Heart left ventricle (tissue), 16 donors: Measurements from ENCODE around the gene ZNF253. TPM values are rescaled to one million over a fixed set of nuclear protein-coding genes. Genes with fewer than 3 reads are reported as not detected.
"Not testable (repeated sequence)": the region's sequence is repeated elsewhere in the genome, so short reads cannot be mapped to it uniquely, and the experiment has no call there.

Source experiments
- ATAC-seq, 4 donors: fragments of 200-7000 bp; cut with Tn5 transposase; one replicate each; pipeline ENCODE4 v1.9.1; 2020 to 2022; ENCODE audit warnings: moderate library complexity in 4 of 4, mild to moderate bottlenecking in 3 of 4, moderate number of reproducible peaks in 1 of 4
- DNase-seq, 5 donors: peaks; one replicate each; pipeline ENCODE4 v3.0.0-alpha.2; 2020
- H3K27ac ChIP-seq, 12 donors: fragments of 200-600 bp; sonication (generic) in 4 of 12; one replicate each; pipeline versions ENCODE4 v1.5.0 to v1.8.0; 2016 to 2022; ENCODE audit warnings: mild to moderate bottlenecking in 2 of 12
- H3K27me3 ChIP-seq, 9 donors: fragments of 200-600 bp; sonication (generic) in 2 of 9; one replicate each; pipeline versions ENCODE4 v1.5.1 to v1.8.0; 2016 to 2022; ENCODE audit warnings: mild to moderate bottlenecking in 3 of 9
- H3K36me3 ChIP-seq, 9 donors: fragments of 200-600 bp; sonication (generic) in 2 of 9; one replicate each; pipeline versions ENCODE4 v1.5.0 to v1.8.0; 2018 to 2022; ENCODE audit warnings: mild to moderate bottlenecking in 2 of 9
- H3K4me1 ChIP-seq, 12 donors: fragments of 200-600 bp; sonication (generic) in 4 of 12; one replicate each; pipeline versions ENCODE4 v1.5.0 to v1.8.0; 2016 to 2022; ENCODE audit warnings: mild to moderate bottlenecking in 3 of 12
- H3K4me3 ChIP-seq, 12 donors: fragments of 200-600 bp; sonication (generic) in 4 of 12; one replicate each; pipeline versions ENCODE4 v1.5.0 to v1.8.0; 2017 to 2022; ENCODE audit warnings: mild to moderate bottlenecking in 9 of 12, moderate library complexity in 4 of 12
- H3K9me3 ChIP-seq, 12 donors: fragments of 200-600 bp; sonication (generic) in 4 of 12; one replicate each; pipeline versions ENCODE4 v1.5.0 to v1.8.0; 2016 to 2022; ENCODE audit warnings: mild to moderate bottlenecking in 1 of 12
- POLR2A ChIP-seq, 2 donors: fragments of 450-650 bp; IDR thresholded peaks; one replicate each; pipeline ENCODE4 v1.6.1; 2017; ENCODE audit warnings: antibody characterized with exemption in 2 of 2, mild to moderate bottlenecking in 2 of 2, moderate library complexity in 2 of 2
- WGBS, 4 donors: extraction: QIAGEN DNeasy Blood & Tissue Kit in 2 of 4; methylation state at CpG; one replicate each; pipeline versions ENCODE4 v1.1.5 to v1.1.7; 2013 to 2018; 5-methylcytosine and 5-hydroxymethylcytosine counted together
- intact Hi-C, 10 donors: fragments of 100-400 bp; cut with DNase I; formaldehyde crosslinking; loops; one replicate each; pipeline versions ENCODE4 v1.11.1 to v1.14.2; 2022
- polyA plus RNA-seq, 2 donors: library from polyadenylated mRNA; stranded (reverse); fragments of 200-250 nt; gene quantifications; one replicate each; pipeline ENCODE4 v1.2.3, GENCODE V29; 2013
- total RNA-seq, 9 donors: library from RNA; depleted of rRNA in 2 of 9; stranded (reverse); fragments of >200 nt in 2 of 9; fragmentation: NEBNext Ultra II Directional in 3 of 9; extraction: Animal tissue kit (Norgen Biotek cat#: 25700) in 3 of 9; gene quantifications; one replicate each; pipeline versions ENCODE4 v1.1.0 to v1.2.4, GENCODE V29; 2016 to 2023
- TF ChIP-seq, protein P1 (sequence below), 12 donors: fragments of 200-600 bp; sonication (generic) in 4 of 12; IDR thresholded peaks; one replicate each; pipeline versions ENCODE4 v1.5.0 to v1.8.0; 2018 to 2022; ENCODE audit warnings: antibody characterized with exemption in 12 of 12, mild to moderate bottlenecking in 5 of 12
- donor health status: ischemic (EF 13 %, LVEDD 7.1; RV severe dilation, severe dysfunction).
- donor health status: healthy with polysubstance abuse.
- donor health status: DM: no; HTN: yes; CAD: no.
- donor health status: DM: no; HTN: no; CAD: no.
- donor health status: ischemic (EF 25% LVEDD 6.9; RV normal size, moderate dysfunction).
- donor health status: ischemic (EF 25% LVEDD 5.7; RV mildly dilated, moderate dysfunction).
- donor health status: healthy.
- donor health status: DM: yes; HTN: yes; CAD: no.
- donor health status: ischemic (EF 35%, LVEDD 5.7; RV mildly dilated, moderate dysfunction).
- donor health status: nonischemic (EF 11% LVEDD 7.7; RV severe dilation, severe dysfunction).
- donor health status: DM: yes; HTN: yes; CAD: no.
- donor health status: PGD.
- donor health status: ischemic (EF 29% LVEDD 5.4; RV normal size, mild dysfunction).
- donor health status: nonischemic (EF 23%, LVEDD 6.1; RV moderate dilation, normal function).

The ZNF253 gene
- total and polyA plus RNA-seq, 11 donors, result 3.8 to 16.6 (median 7.7) TPM

DNA sequence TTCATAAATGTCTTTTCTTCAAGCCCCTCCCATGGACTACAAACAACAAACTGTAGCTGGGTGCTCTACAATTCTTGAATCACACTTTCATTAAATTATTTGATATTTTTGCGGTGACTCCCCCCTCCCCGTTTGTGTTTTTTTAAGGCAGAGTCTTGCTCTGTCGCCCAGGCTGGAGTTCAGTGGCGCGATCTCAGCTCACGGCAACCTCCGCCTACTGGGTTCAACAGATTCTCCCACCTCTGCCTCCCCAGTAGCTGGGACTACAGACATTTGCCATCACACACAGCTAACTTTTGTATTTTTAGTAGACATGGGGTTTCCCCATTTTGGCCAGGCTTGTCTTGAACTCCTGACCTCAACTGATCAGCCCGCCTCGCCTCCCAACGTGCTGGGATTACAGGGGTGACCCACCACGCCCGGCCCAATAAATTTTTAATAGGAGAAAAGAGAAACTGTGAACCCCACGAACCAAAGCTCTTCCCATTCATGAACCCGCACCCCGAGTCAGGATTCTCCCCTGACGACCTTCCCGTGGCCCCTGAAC lies 44.8 kb upstream of the ZNF253 start:
- TF ChIP-seq POLR2A (IDR thresholded peaks at IDR 0.05), result no peak
- TF ChIP-seq, protein P1, sequence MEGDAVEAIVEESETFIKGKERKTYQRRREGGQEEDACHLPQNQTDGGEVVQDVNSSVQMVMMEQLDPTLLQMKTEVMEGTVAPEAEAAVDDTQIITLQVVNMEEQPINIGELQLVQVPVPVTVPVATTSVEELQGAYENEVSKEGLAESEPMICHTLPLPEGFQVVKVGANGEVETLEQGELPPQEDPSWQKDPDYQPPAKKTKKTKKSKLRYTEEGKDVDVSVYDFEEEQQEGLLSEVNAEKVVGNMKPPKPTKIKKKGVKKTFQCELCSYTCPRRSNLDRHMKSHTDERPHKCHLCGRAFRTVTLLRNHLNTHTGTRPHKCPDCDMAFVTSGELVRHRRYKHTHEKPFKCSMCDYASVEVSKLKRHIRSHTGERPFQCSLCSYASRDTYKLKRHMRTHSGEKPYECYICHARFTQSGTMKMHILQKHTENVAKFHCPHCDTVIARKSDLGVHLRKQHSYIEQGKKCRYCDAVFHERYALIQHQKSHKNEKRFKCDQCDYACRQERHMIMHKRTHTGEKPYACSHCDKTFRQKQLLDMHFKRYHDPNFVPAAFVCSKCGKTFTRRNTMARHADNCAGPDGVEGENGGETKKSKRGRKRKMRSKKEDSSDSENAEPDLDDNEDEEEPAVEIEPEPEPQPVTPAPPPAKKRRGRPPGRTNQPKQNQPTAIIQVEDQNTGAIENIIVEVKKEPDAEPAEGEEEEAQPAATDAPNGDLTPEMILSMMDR (IDR thresholded peaks at IDR 0.05), result no peak
- Histone ChIP-seq H3K4me3 (peak overlapping the region; percentile 56 to 98 (median 74)), H3K27ac (peak overlapping the region; percentile 89 to 98 (median 94)), H3K4me1 (peaks cover 0 to 47% (median 23%) of the 10 kb centered on the region in 12 donors), H3K36me3 (peaks cover 0 to 17% (median 2%) of the 10 kb centered on the region in 9 donors), H3K9me3 (peaks cover 0 to 24% (median 0%) of the 10 kb centered on the region in 12 donors), H3K27me3 (no peaks in the 10 kb centered on the region)
- ATAC-seq, result no peak
- 5 to 9% (median 6%) methylated on average over 17 of the region's 17 CpGs for WGBS, 4 donors
- intact Hi-C loops, result loop anchor here in 4 of 10 donors (1.0 to 5.0 kb wide), 6 partner anchors 41 to 158 kb away; partner anchors contain the start of genes ZNF253 (in 2 of the 4), ATP13A1 (in 1 of the 4) and ZNF14 (in 1 of the 4)
- DNase-seq, result no peak

DNA sequence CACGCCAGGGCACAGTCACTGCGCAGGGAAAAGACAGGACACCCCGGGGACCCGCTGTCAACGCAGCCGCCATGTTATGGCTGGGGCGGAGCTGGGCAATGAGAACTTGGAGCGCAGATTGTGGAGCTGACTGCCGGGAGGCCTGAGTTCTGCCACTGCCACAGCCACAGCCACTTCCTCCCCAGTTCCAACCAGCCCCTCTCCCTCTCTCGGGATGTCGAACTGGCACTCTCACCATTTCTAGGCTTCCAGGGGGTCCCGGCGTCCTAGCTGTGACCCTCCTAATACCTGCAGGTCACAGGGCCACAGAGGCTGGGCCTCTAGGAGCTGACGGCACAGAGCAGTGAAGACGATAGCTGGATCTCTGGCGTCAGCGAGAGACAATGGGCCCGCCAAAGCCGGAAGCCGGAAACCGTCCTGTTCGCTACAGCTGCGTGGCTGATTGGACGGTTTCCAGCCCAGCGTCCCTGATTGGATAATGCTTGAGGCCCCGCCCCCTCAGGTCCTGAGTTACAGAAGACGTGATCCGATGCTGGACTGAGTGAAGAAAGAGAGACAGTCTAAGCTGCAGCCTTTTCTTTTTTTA lies 44.2 kb upstream of the ZNF253 start, which contains the start of gene ZNF506:
ZNF506 (minus strand) TSS at position 385 of the 586 bp plus-strand sequence; CDS start at position 238, 147 bp downstream.
- intact Hi-C loops, result loop anchor here in 4 of 10 donors (1.0 to 5.0 kb wide), 6 partner anchors 41 to 158 kb away; partner anchors contain the start of genes ZNF253 (in 2 of the 4), ATP13A1 (in 1 of the 4) and ZNF14 (in 1 of the 4)

DNA sequence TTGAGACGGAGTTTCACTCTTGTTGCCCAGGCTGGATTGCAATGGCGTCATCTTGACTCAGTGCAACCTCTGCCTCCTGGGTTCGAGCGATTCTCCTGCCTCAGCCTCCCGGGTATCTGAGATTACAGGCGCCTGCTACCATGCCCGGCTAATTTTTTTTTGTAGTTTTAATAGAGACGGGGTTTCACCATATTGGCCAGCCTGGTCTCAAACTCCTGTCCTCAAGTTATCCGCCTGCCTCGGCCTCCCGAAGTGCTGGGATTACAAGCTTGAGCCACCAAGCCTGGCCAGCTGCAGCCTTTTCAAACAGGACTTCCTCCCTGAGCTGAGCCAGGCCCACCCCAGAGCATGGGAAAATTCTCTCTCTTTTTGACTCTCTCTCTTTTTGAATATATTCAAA lies 43.7 kb upstream of the ZNF253 start:
- H3K27me3 ChIP-seq, DNase-seq: not testable (repeated sequence)
- peak in 2 of 4 donors; percentile 23 to 30 for ATAC-seq
- WGBS, 4 donors, result 3 to 4% (median 3%) methylated on average over 11 of the region's 11 CpGs
- H3K4me1 ChIP-seq, result peaks cover 0 to 37% (median 19%) of the 10 kb centered on the region in 12 donors
- peaks cover 0 to 17% (median 2%) of the 10 kb centered on the region in 9 donors for H3K36me3 ChIP-seq
- H3K9me3 ChIP-seq, result peaks cover 0 to 34% (median 0%) of the 10 kb centered on the region in 12 donors
- intact Hi-C loops, result loop anchor here in 5 of 10 donors (1.0 to 5.0 kb wide), 7 partner anchors 40 to 159 kb away; partner anchors contain the start of genes ZNF253 (in 3 of the 5), ATP13A1 (in 1 of the 5) and ZNF14 (in 1 of the 5)
- peak overlapping the region; percentile 56 to 98 (median 74) for H3K4me3 ChIP-seq
- peak overlapping the region; percentile 89 to 98 (median 94) for H3K27ac ChIP-seq

More for the DNA sequence above, 44.2 kb upstream of the ZNF253 start, which contains the start of gene ZNF506:
- ATAC-seq (peak; percentile 98 to 99 (median 98)), DNase-seq (peak; percentile 99 to 100 (median 99))
- TF ChIP-seq POLR2A (IDR thresholded peaks at IDR 0.05), result peak; percentile 30 to 85
- TF ChIP-seq, protein P1 (IDR thresholded peaks at IDR 0.05), result no peak
- no peaks in the 10 kb centered on the region for H3K27me3 ChIP-seq
- H3K36me3 ChIP-seq, result peaks cover 0 to 17% (median 2%) of the 10 kb centered on the region in 9 donors
- peak within 1 kb of the TSS; percentile 89 to 98 (median 94) for H3K27ac ChIP-seq
- H3K4me3 ChIP-seq, result peak within 1 kb of the TSS; percentile 56 to 98 (median 74)
- peaks cover 0 to 30% (median 0%) of the 10 kb centered on the region in 12 donors for H3K9me3 ChIP-seq
- WGBS, 4 donors, result 0 to 2% (median 1%) methylated on average over 26 to 28 of the region's 28 CpGs
- peaks cover 0 to 41% (median 23%) of the 10 kb centered on the region in 12 donors for H3K4me1 ChIP-seq

DNA sequence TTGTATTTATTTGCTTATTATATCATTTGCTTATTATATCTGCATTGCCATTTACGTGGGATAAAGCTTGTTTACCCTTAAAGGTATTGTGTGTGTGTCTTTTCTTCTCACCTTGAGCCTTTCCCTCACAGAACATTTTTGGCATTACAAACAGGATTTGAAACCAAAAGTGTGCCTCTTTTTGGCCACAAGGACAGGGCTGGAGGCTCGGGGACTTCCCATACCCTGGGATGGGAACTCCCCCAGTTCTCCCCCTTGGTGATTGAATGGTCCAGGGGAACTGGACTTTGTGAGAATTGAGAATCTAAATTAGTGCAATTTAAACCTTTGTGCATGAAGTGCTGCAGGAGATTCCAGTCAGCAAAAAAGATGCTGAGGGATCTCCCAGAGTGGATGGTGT lies 41.8 kb upstream of the ZNF253 start:
- no peak for ATAC-seq
- Histone ChIP-seq H3K9me3 (peaks cover 0 to 51% (median 7%) of the 10 kb centered on the region in 12 donors), H3K36me3 (peaks cover 0 to 11% (median under 1%) of the 10 kb centered on the region in 9 donors), H3K4me1 (peaks cover 0 to 24% (median 14%) of the 10 kb centered on the region in 12 donors), H3K27ac (no peak overlapping the region), H3K27me3 (no peaks in the 10 kb centered on the region), H3K4me3 (no peak overlapping the region)
- 81 to 93% (median 88%) methylated on average over 2 of the region's 2 CpGs for WGBS, 4 donors
- no peak for DNase-seq
- TF ChIP-seq, protein P1 (IDR thresholded peaks at IDR 0.05), result no peak
- no peak for TF ChIP-seq POLR2A (IDR thresholded peaks at IDR 0.05)
- intact Hi-C loops, result loop anchor here in 5 of 10 donors (2.0 to 5.0 kb wide), 4 partner anchors 38 to 47 kb away; partner anchors contain the start of gene ZNF253 (in 3 of the 5)
